GM12875 (cell line): ENCODE results near the gene TRIM59.
A peak's percentile ranks its signal among the peaks of the same experiment; 100 is the strongest.

ENCODE experiments used
- H3K4me3 ChIP-seq: one replicate; pipeline ENCODE4 v1.5.1; 2011; ENCODE audit warnings: low read depth, low read length, control low read depth
- CTCF ChIP-seq: IDR thresholded peaks from 2 replicates; pipeline ENCODE4 v1.5.1; 2011; ENCODE audit warnings: low read depth, mild to moderate bottlenecking, control low read depth, inconsistent platforms, low read length, moderate library complexity, borderline replicate concordance; ENCODE audit not compliant: insufficient read depth

The TRIM59 gene

GRCh38 chr3:160435747-160436146, 13.8 kb downstream of the TRIM59 start:
- no peak for TF ChIP-seq CTCF
- H3K4me3 ChIP-seq, result no peak overlapping the region

- H3K4me3 ChIP-seq, result no peak overlapping the region
- TF ChIP-seq CTCF, result no peak
Observed at GRCh38 chr3:160435095-160435494, 14.5 kb downstream of the TRIM59 start.

- no peak for TF ChIP-seq CTCF
- no peak overlapping the region for H3K4me3 ChIP-seq
Observed at GRCh38 chr3:160434071-160434470, 15.5 kb downstream of the TRIM59 start.

GRCh38 chr3:160427832-160428424, 21.7 kb downstream of the TRIM59 start:
- TF ChIP-seq CTCF, result no peak
- no peak overlapping the region for H3K4me3 ChIP-seq

GRCh38 chr3:160417311-160417710, 32.3 kb downstream of the TRIM59 start:
- no peak overlapping the region for H3K4me3 ChIP-seq
- no peak for TF ChIP-seq CTCF

- peak; percentile 64; the same call in 1 of the 2 replicates for TF ChIP-seq CTCF
- no peak overlapping the region for H3K4me3 ChIP-seq
Observed at GRCh38 chr3:160413613-160414248, 35.9 kb downstream of the TRIM59 start.

- no peak for TF ChIP-seq CTCF
- H3K4me3 ChIP-seq, result no peak overlapping the region
Observed at GRCh38 chr3:160412477-160412876, 37.1 kb downstream of the TRIM59 start.
